ENCODE measurements around the gene PRR3. TPM values are rescaled to one million over a fixed set of nuclear protein-coding genes. Genes with fewer than 3 reads are reported as not detected.

The PRR3 gene
- total and polyA plus RNA-seq, 9 of the 15 experiments (the other 6 are each of a cell fraction or from before 2014, with no cell fraction given): 23.5 to 59.6 (median 28.8) TPM

- TF ChIP-seq HIVEP1 (CRISPR knock-in tag; IDR thresholded peaks at IDR 0.05) (no peak), DMBX1 (CRISPR knock-in tag; IDR thresholded peaks at IDR 0.05; ENCODE audit: borderline replicate concordance) (no peak), CEBPB (tag; IDR thresholded peaks at IDR 0.05) (no peak), CREB1 (IDR thresholded peaks at IDR 0.05) (peak; percentile 94), CREB1 (CRISPR knock-in tag; IDR thresholded peaks at IDR 0.05) (peak; percentile 90), PML (IDR thresholded peaks at IDR 0.05; ENCODE audit: low read length) (peak; percentile 75), MAFF (IDR thresholded peaks at IDR 0.05; ENCODE audit: low read length) (0 out of 2 replicates have a peak, but pooled peaks have one; percentile 7), CTCF (IDR thresholded peaks at IDR 0.05 in 2 of 3, conservative IDR thresholded peaks at IDR 0.05 in 1 of 3; ENCODE audit: insufficient read depth in 2 of 3, low read depth in 1 of 3, low read length in 3 of 3) (0 out of 6 replicates have a peak, but pooled peaks of 1 of the 3 experiments have one; percentile 3), MLLT1 (IDR thresholded peaks at IDR 0.05) (peak in 1 of 2 experiments; percentile 33; a peak in 3 of 4 replicates), JUN (IDR thresholded peaks at IDR 0.05; ENCODE audit: borderline replicate concordance, low read depth, low read length) (peak; percentile 36; the same call in 1 of the 2 replicates), JUN (CRISPR knock-in tag; IDR thresholded peaks at IDR 0.05; ENCODE audit: borderline replicate concordance) (peak; percentile 87), FOXJ3 (CRISPR knock-in tag; IDR thresholded peaks at IDR 0.05) (peak; percentile 87), CEBPZ (IDR thresholded peaks at IDR 0.05; ENCODE audit: borderline replicate concordance, low read depth, low read length) (no peak), HDAC8 (tag; IDR thresholded peaks at IDR 0.05) (peak; percentile 76)
- TF ChIP-seq, protein P1, sequence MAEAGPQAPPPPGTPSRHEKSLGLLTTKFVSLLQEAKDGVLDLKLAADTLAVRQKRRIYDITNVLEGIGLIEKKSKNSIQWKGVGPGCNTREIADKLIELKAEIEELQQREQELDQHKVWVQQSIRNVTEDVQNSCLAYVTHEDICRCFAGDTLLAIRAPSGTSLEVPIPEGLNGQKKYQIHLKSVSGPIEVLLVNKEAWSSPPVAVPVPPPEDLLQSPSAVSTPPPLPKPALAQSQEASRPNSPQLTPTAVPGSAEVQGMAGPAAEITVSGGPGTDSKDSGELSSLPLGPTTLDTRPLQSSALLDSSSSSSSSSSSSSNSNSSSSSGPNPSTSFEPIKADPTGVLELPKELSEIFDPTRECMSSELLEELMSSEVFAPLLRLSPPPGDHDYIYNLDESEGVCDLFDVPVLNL (CRISPR knock-in tag; IDR thresholded peaks at IDR 0.05; ENCODE audit: low read depth): peak; percentile 59
- TF ChIP-seq, protein P2, sequence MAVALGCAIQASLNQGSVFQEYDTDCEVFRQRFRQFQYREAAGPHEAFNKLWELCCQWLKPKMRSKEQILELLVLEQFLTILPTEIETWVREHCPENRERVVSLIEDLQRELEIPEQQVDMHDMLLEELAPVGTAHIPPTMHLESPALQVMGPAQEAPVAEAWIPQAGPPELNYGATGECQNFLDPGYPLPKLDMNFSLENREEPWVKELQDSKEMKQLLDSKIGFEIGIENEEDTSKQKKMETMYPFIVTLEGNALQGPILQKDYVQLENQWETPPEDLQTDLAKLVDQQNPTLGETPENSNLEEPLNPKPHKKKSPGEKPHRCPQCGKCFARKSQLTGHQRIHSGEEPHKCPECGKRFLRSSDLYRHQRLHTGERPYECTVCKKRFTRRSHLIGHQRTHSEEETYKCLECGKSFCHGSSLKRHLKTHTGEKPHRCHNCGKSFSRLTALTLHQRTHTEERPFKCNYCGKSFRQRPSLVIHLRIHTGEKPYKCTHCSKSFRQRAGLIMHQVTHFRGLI (CRISPR knock-in tag; IDR thresholded peaks at IDR 0.05): no peak
These were observed at the start of gene PRR3 (continued) for GRCh38 chr6:30556906-30557682.
